SH-SY5Y (cell line): ENCODE measurements around the gene NR2E1.

Experiments used
- GATA2 ChIP-seq: IDR thresholded peaks from 2 replicates; pipeline ENCODE4 v1.6.1; 2011; ENCODE audit warnings: mild to moderate bottlenecking, low read depth, low read length
- GATA3 ChIP-seq: IDR thresholded peaks from 2 replicates; pipeline ENCODE4 v1.6.1; 2011; ENCODE audit warnings: low read depth, mild to moderate bottlenecking, low read length, moderate library complexity

GRCh38 chr6:108145639-108146038, 20.2 kb upstream of the NR2E1 start:
- TF ChIP-seq GATA3 (no peak), GATA2 (no peak)
